T-cell (primary cell): ENCODE data around the gene ZNF567. TPM values are rescaled to one million over a fixed set of nuclear protein-coding genes. Genes with fewer than 3 reads are reported as not detected.
A peak's percentile ranks its signal among the peaks of the same experiment; 100 is the strongest.

ENCODE experiments used
- ATAC-seq, 4 experiments: fragments of 200-7000 bp in 3 of 4; fragments of 150-1000 bp in 1 of 4; cut with Tn5 transposase; replicated peaks in 1 of 4; 1 replicate in 3 of 4; 2 replicates in 1 of 4; pipeline ENCODE4 v1.10.0; 2021; ENCODE audit warnings: moderate library complexity in 3 of 4, mild to moderate bottlenecking in 2 of 4, moderate number of reproducible peaks in 1 of 4
- CTCF ChIA-PET, 2 donors: fragments of 300-600 bp; sonication (Branson Sonifier 250); formaldehyde crosslinking; loops; one replicate each; lab custom pipeline; 2022; ENCODE audit warnings: antibody characterized with exemption in 2 of 2; lab: Charles Lee
- POLR2A ChIA-PET, 2 donors: fragments of 300-600 bp; sonication (Branson Sonifier 250); formaldehyde crosslinking; loops; one replicate each; lab custom pipeline; 2022; ENCODE audit warnings: antibody characterized with exemption in 2 of 2; lab: Charles Lee
- DNase-seq, 35 experiments: peaks; one replicate each; pipeline versions ENCODE4 v3.0.0 to v3.0.0-alpha.2; 2013 to 2023
- H3K27ac ChIP-seq: one replicate; pipeline ENCODE4 v1.5.1; 2013; ENCODE audit warnings: low read length
- H3K27me3 ChIP-seq, 2 experiments: replicated peaks in 1 of 2; 1 replicate in 1 of 2; 2 replicates in 1 of 2; pipeline versions ENCODE4 v1.6.1 to v1.7.0; 2013; ENCODE audit warnings: low read length in 1 of 2, mixed read lengths in 1 of 2; ENCODE audit not compliant: control insufficient read depth in 2 of 2, insufficient read depth in 2 of 2; ENCODE audit errors: extremely low read depth in 1 of 2
- H3K36me3 ChIP-seq, 2 donors: 1 replicate in 1 of 2; 2 replicates in 1 of 2; pipeline versions ENCODE4 v1.6.1 to v1.7.0; 2013; ENCODE audit warnings: low read length in 1 of 2; ENCODE audit not compliant: control insufficient read depth in 2 of 2, insufficient read depth in 1 of 2; ENCODE audit errors: extremely low read depth in 1 of 2
- H3K4me1 ChIP-seq, 2 experiments: 1 replicate in 1 of 2; 2 replicates in 1 of 2; pipeline versions ENCODE4 v1.6.1 to v1.7.0; 2013; ENCODE audit warnings: low read length in 2 of 2, mixed read lengths in 1 of 2; ENCODE audit not compliant: insufficient read depth in 2 of 2, control insufficient read depth in 1 of 2; ENCODE audit errors: extremely low read depth in 1 of 2
- H3K4me3 ChIP-seq, 2 donors: 1 replicate in 1 of 2; 2 replicates in 1 of 2; pipeline versions ENCODE4 v1.5.1 to v1.7.0; 2013; ENCODE audit warnings: mild to moderate bottlenecking in 2 of 2, low read length in 1 of 2, moderate library complexity in 1 of 2; ENCODE audit not compliant: control insufficient read depth in 1 of 2; ENCODE audit errors: extremely low read depth in 1 of 2
- H3K9me3 ChIP-seq: 2 replicates; pipeline ENCODE4 v1.7.0; 2013
- H3K27ac Mint-ChIP-seq, 2 donors: one replicate each; pipeline ENCODE4 v1.8.0; 2020 to 2021; ENCODE audit warnings: mild to moderate bottlenecking in 2 of 2, mixed read lengths in 2 of 2
- H3K27me3 Mint-ChIP-seq, 2 donors: one replicate each; pipeline ENCODE4 v1.8.0; 2021 to 2022; ENCODE audit warnings: mixed read lengths in 2 of 2
- H3K36me3 Mint-ChIP-seq: one replicate; pipeline ENCODE4 v1.8.0; 2021; ENCODE audit warnings: mixed read lengths
- H3K4me1 Mint-ChIP-seq, 3 donors: one replicate each; pipeline ENCODE4 v1.8.0; 2020 to 2022; ENCODE audit warnings: mixed read lengths in 3 of 3, mild to moderate bottlenecking in 1 of 3
- H3K4me3 Mint-ChIP-seq, 3 donors: one replicate each; pipeline ENCODE4 v1.8.0; 2020 to 2022; ENCODE audit warnings: mild to moderate bottlenecking in 3 of 3, mixed read lengths in 3 of 3, moderate library complexity in 3 of 3
- H3K9me3 Mint-ChIP-seq, 3 donors: one replicate each; pipeline ENCODE4 v1.8.0; 2020 to 2022; ENCODE audit warnings: mixed read lengths in 3 of 3
- WGBS: methylation state at CpG from one replicate; pipeline ENCODE4 v1.1.5; 2013; ENCODE audit warnings: missing lambda C conversion rate; ENCODE audit not compliant: insufficient coverage; 5-methylcytosine and 5-hydroxymethylcytosine counted together
- total RNA-seq, 35 experiments: library from RNA in 6 of 35; stranded (reverse) in 6 of 35; fragments of 120-200 nt in 1 of 35; gene quantifications; one replicate each; pipeline versions ENCODE4 v1.2.1 to v1.2.4 and lab custom pipeline; 2013 to 2026

ZNF567 gene
- total RNA-seq (10 to 100 TPM in 4 of 5 donors, 1 to 10 TPM in 1; 8.7 to 19.1 (median 12.6) TPM), total RNA-seq (lab: John Stamatoyannopoulos, UW) (13.8 to 37.7 (median 23.5) reads per million in 29 experiments)
- total RNA-seq (2013) = 16.6 TPM

- DNase-seq = peak; percentile 90 to 99 (median 93)
- POLR2A ChIA-PET = interaction anchor here in 1 of 2 donors (0.6 kb wide), 2 partner anchors 31 to 472 kb away, joined by 3 to 4 read pairs; partner anchors contain the start of gene ZNF146
- Histone ChIP-seq H3K4me3 (peak within 1 kb of the TSS; percentile 81 to 86), H3K9me3 (no peaks in the 10 kb centered on the region), H3K36me3 (peaks cover 0 to 27% of the 10 kb centered on the region in 2 donors), H3K27me3 (no peaks in the 10 kb centered on the region), H3K27ac (peak within 1 kb of the TSS; percentile 71), H3K4me1 (peaks cover 11 to 22% of the 10 kb centered on the region in 2 experiments)
- peak within 1 kb of the TSS; percentile 99 to 100 (median 99) for H3K4me3 Mint-ChIP-seq
- peak; percentile 93 to 97 (median 95) for ATAC-seq
- peaks cover 34 to 37% (median 37%) of the 10 kb centered on the region in 3 donors for H3K4me1 Mint-ChIP-seq
- under 1% methylated on average over 69 of the region's 69 CpGs for WGBS
- CTCF ChIA-PET = interaction anchor here in 1 of 2 donors (0.5 kb wide), 1 partner anchor 146 kb away, joined by 4 read pairs; no protein-coding TSS in a partner anchor
- H3K27me3 Mint-ChIP-seq = no peaks in the 10 kb centered on the region
- H3K36me3 Mint-ChIP-seq = peaks cover 54% of the 10 kb centered on the region
- peak within 1 kb of the TSS; percentile 93 to 97 for H3K27ac Mint-ChIP-seq
- H3K9me3 Mint-ChIP-seq = peaks cover 8 to 21% (median 13%) of the 10 kb centered on the region in 3 donors
Observed at GRCh38 chr19:36687214-36688056, at the start of gene ZNF567. Gene ZNF567 (plus strand): TSS chr19:36687612. CDS start chr19:36694868, 7,256 bp downstream.

GRCh38 chr19:36638862-36639510 lies 48.4 kb upstream of the ZNF567 start:
- Histone ChIP-seq H3K36me3 (peaks cover 9 to 12% of the 10 kb centered on the region in 2 donors), H3K27me3 (no peaks in the 10 kb centered on the region), H3K4me1 (no peaks in the 10 kb centered on the region), H3K4me3 (no peak overlapping the region), H3K27ac (no peak overlapping the region), H3K9me3 (peaks cover 28% of the 10 kb centered on the region)
- no peaks in the 10 kb centered on the region for H3K27me3 Mint-ChIP-seq
- no peaks in the 10 kb centered on the region for H3K4me1 Mint-ChIP-seq
- H3K9me3 Mint-ChIP-seq = peaks cover 13 to 58% (median 57%) of the 10 kb centered on the region in 3 donors
- WGBS = no CpG with 5 or more reads among the region's 5 CpGs
- H3K27ac Mint-ChIP-seq = no peak overlapping the region
- no peak overlapping the region for H3K4me3 Mint-ChIP-seq
- POLR2A ChIA-PET = no interaction called here
- CTCF ChIA-PET = no interaction called here
- ATAC-seq = no peak
- DNase-seq = no peak
- H3K36me3 Mint-ChIP-seq = peaks cover 69% of the 10 kb centered on the region

DNA sequence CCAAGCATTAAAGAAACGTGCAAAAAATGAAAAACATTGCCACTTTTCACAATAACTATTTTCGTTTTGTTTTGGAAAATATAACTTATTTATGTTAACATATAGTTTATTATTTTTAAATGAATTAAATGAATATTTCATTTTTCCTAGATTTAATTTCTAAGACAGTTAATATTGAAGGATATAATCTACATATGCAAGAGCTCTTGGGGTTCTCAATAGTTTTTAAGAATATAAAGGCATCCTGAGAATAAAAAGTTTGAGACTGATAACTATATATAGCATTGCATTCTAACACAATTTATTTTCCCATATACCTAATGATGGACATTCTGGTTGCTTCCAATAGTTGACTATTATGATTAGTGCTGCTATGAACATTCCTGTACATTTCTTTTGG lies 40.7 kb upstream of the ZNF567 start:
- POLR2A ChIA-PET = no interaction called here
- DNase-seq = no peak
- H3K27ac ChIP-seq = no peak overlapping the region
- peaks cover 28 to 29% of the 10 kb centered on the region in 2 donors for H3K36me3 ChIP-seq
- WGBS = no CpG with 5 or more reads among the region's 2 CpGs
- no peak overlapping the region for H3K27ac Mint-ChIP-seq
- peaks cover 11% of the 10 kb centered on the region for H3K9me3 ChIP-seq
- peaks cover 62% of the 10 kb centered on the region for H3K36me3 Mint-ChIP-seq
- H3K9me3 Mint-ChIP-seq = peaks cover 4 to 35% (median 34%) of the 10 kb centered on the region in 3 donors
- H3K27me3 ChIP-seq = no peaks in the 10 kb centered on the region
- no peak overlapping the region for H3K4me3 Mint-ChIP-seq
- CTCF ChIA-PET = no interaction called here
- ATAC-seq = no peak
- H3K4me1 ChIP-seq = no peaks in the 10 kb centered on the region
- H3K4me1 Mint-ChIP-seq = no peaks in the 10 kb centered on the region
- H3K27me3 Mint-ChIP-seq = no peaks in the 10 kb centered on the region
- H3K4me3 ChIP-seq = no peak overlapping the region

- Mint-ChIP-seq H3K4me3 (no peak overlapping the region), H3K36me3 (peaks cover 71% of the 10 kb centered on the region), H3K9me3 (peaks cover 19 to 52% (median 46%) of the 10 kb centered on the region in 3 donors), H3K4me1 (no peaks in the 10 kb centered on the region), H3K27me3 (no peaks in the 10 kb centered on the region), H3K27ac (no peak overlapping the region)
- H3K4me1 ChIP-seq = no peaks in the 10 kb centered on the region
- H3K27me3 ChIP-seq = peaks cover 0 to 3% of the 10 kb centered on the region in 2 experiments
- H3K9me3 ChIP-seq = peaks cover 9% of the 10 kb centered on the region
- no CpG with 5 or more reads among the region's 1 CpG for WGBS
- ChIA-PET CTCF (no interaction called here), POLR2A (no interaction called here)
- no peak overlapping the region for H3K27ac ChIP-seq
- no peak overlapping the region for H3K4me3 ChIP-seq
- H3K36me3 ChIP-seq = peaks cover 33 to 66% of the 10 kb centered on the region in 2 donors
- ATAC-seq (no peak), DNase-seq (no peak)
Observed at GRCh38 chr19:36652958-36653357, 34.5 kb upstream of the ZNF567 start.

- ChIA-PET POLR2A (interaction anchor here in 1 of 2 donors (0.6 kb wide), 1 partner anchor 288 kb away, joined by 4 read pairs; no protein-coding TSS in a partner anchor), CTCF (interaction anchor here in 1 of 2 donors (0.6 kb wide), 1 partner anchor 11 kb away, joined by 5 read pairs; no protein-coding TSS in a partner anchor)
- DNase-seq (no peak), ATAC-seq (no peak)
- no peak overlapping the region for H3K27ac ChIP-seq
- peaks cover 2% of the 10 kb centered on the region for H3K9me3 ChIP-seq
- H3K36me3 ChIP-seq = peaks cover 2 to 22% of the 10 kb centered on the region in 2 donors
- 89% methylated on average over 4 of the region's 14 CpGs for WGBS
- H3K36me3 Mint-ChIP-seq = peaks cover 67% of the 10 kb centered on the region
- H3K27me3 Mint-ChIP-seq = no peaks in the 10 kb centered on the region
- H3K9me3 Mint-ChIP-seq = peaks cover 19 to 49% (median 33%) of the 10 kb centered on the region in 3 donors
- H3K4me3 ChIP-seq = peak overlapping the region; percentile 67 to 98
- peaks cover 4 to 27% of the 10 kb centered on the region in 2 experiments for H3K4me1 ChIP-seq
- H3K27me3 ChIP-seq = no peaks in the 10 kb centered on the region
- peak overlapping the region; percentile 27 to 97 for H3K27ac Mint-ChIP-seq
- H3K4me1 Mint-ChIP-seq = peaks cover 36 to 46% (median 37%) of the 10 kb centered on the region in 3 donors
- H3K4me3 Mint-ChIP-seq = peak overlapping the region; percentile 97 to 100 (median 98)
Observed at GRCh38 chr19:36665832-36666231, 21.6 kb upstream of the ZNF567 start.

DNA sequence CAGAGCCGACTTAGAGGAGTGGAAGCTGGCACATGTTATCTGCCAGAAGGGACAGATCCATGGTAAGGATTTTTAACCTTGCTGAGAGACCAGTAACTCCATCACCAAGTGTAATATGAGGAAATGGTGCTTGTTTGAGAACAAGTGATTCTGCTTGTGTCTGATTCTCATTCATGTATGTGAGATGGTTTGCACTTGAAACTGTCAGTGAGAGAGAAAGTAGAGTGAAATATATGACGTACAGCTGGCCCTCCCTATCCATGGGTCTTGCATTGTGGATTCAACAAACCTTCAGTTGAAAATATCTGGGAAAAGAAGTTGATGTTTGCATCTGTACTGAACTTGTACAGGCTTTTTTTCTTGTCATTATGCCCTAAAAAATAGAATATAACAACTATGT lies 18.8 kb upstream of the ZNF567 start:
- Mint-ChIP-seq H3K27me3 (no peaks in the 10 kb centered on the region), H3K27ac (peak overlapping the region; percentile 39 to 40), H3K4me1 (peaks cover 36 to 46% (median 37%) of the 10 kb centered on the region in 3 donors), H3K9me3 (peaks cover 19 to 53% (median 37%) of the 10 kb centered on the region in 3 donors), H3K4me3 (peak overlapping the region; percentile 66 to 100 (median 97)), H3K36me3 (peaks cover 73% of the 10 kb centered on the region)
- 100% methylated on average over 1 of the region's 2 CpGs for WGBS
- DNase-seq (no peak), ATAC-seq (no peak)
- Histone ChIP-seq H3K36me3 (peaks cover 3 to 9% of the 10 kb centered on the region in 2 donors), H3K27me3 (no peaks in the 10 kb centered on the region), H3K27ac (no peak overlapping the region), H3K4me3 (no peak overlapping the region), H3K4me1 (peaks cover 4 to 27% of the 10 kb centered on the region in 2 experiments), H3K9me3 (peaks cover 1% of the 10 kb centered on the region)
- CTCF ChIA-PET = interaction anchor here in 1 of 2 donors (0.5 kb wide), 1 partner anchor 292 kb away, joined by 4 read pairs; no protein-coding TSS in a partner anchor
- POLR2A ChIA-PET = no interaction called here
